Colonic mucosa (tissue), 4 donors: ENCODE data around the gene CRTC1. TPM values are rescaled to one million over a fixed set of nuclear protein-coding genes. Genes with fewer than 3 reads are reported as not detected.

ENCODE experiments used
- DNase-seq: peaks from one replicate; pipeline ENCODE4 v3.0.0-alpha.2; 2020
- H3K27ac ChIP-seq: fragments of 200-600 bp; one replicate; pipeline ENCODE4 v1.8.0; 2021
- H3K27me3 ChIP-seq: fragments of 200-600 bp; one replicate; pipeline ENCODE4 v1.8.0; 2021
- H3K36me3 ChIP-seq: fragments of 200-600 bp; one replicate; pipeline ENCODE4 v1.8.0; 2021
- H3K4me1 ChIP-seq: fragments of 200-600 bp; one replicate; pipeline ENCODE4 v1.8.0; 2021; ENCODE audit warnings: mild to moderate bottlenecking
- H3K4me3 ChIP-seq: fragments of 200-600 bp; one replicate; pipeline ENCODE4 v1.8.0; 2021
- H3K9ac ChIP-seq, 2 donors: one replicate each; pipeline ENCODE4 v1.7.0; 2013; ENCODE audit warnings: control low read depth in 2 of 2, low read depth in 2 of 2, low read length in 2 of 2
- H3K9me3 ChIP-seq: fragments of 200-600 bp; one replicate; pipeline ENCODE4 v1.8.0; 2021
- intact Hi-C: fragments of 100-400 bp; cut with DNase I; formaldehyde crosslinking; loops from one replicate; pipeline ENCODE4 v1.14.1; 2022
- total RNA-seq, 2 donors: library from RNA; stranded (reverse); fragmentation: NEBNext Ultra II Directional in 1 of 2; extraction: Animal tissue kit (Norgen Biotek cat#: 25700) in 1 of 2; gene quantifications; one replicate each; pipeline ENCODE4 v1.2.1, GENCODE V29; 2021
- TF ChIP-seq, protein P1 (sequence below): fragments of 200-600 bp; IDR thresholded peaks from one replicate; pipeline ENCODE4 v1.8.0; 2022; ENCODE audit warnings: antibody characterized with exemption, mild to moderate bottlenecking
- donor health status: healthy.
- donor health status: DM: no; HTN: no; CAD: no.
- donor health status: DM: no; HTN: no; CAD: no.

Gene CRTC1
- 10 to 100 TPM in 1 of 2 donors, 1 to 10 TPM in 1; 7.6 to 10.3 TPM for total RNA-seq

GRCh38 chr19:18683109-18683957 is at the start of gene CRTC1:
CRTC1 (plus strand) TSS chr19:18683680; CDS start chr19:18683703, 23 bp downstream.
- TF ChIP-seq, protein P1, sequence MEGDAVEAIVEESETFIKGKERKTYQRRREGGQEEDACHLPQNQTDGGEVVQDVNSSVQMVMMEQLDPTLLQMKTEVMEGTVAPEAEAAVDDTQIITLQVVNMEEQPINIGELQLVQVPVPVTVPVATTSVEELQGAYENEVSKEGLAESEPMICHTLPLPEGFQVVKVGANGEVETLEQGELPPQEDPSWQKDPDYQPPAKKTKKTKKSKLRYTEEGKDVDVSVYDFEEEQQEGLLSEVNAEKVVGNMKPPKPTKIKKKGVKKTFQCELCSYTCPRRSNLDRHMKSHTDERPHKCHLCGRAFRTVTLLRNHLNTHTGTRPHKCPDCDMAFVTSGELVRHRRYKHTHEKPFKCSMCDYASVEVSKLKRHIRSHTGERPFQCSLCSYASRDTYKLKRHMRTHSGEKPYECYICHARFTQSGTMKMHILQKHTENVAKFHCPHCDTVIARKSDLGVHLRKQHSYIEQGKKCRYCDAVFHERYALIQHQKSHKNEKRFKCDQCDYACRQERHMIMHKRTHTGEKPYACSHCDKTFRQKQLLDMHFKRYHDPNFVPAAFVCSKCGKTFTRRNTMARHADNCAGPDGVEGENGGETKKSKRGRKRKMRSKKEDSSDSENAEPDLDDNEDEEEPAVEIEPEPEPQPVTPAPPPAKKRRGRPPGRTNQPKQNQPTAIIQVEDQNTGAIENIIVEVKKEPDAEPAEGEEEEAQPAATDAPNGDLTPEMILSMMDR = no peak
- Histone ChIP-seq H3K4me1 (peaks cover 7% of the 10 kb centered on the region), H3K27me3 (no peaks in the 10 kb centered on the region), H3K27ac (peak within 1 kb of the TSS; percentile 61), H3K36me3 (no peaks in the 10 kb centered on the region), H3K4me3 (peak within 1 kb of the TSS; percentile 54), H3K9ac (peak within 1 kb of the TSS; percentile 72 to 82), H3K9me3 (no peaks in the 10 kb centered on the region)
- intact Hi-C loops = loop anchor here (10.0 kb wide), 1 partner anchor 161 kb away; no protein-coding TSS in a partner anchor
- DNase-seq = peak; percentile 90

GRCh38 chr19:18634612-18635297 is 48.7 kb upstream of the CRTC1 start:
- Histone ChIP-seq H3K27ac (no peak overlapping the region), H3K27me3 (no peaks in the 10 kb centered on the region), H3K4me3 (no peak overlapping the region), H3K9ac (peak overlapping the region in 1 of 2 donors; percentile 32), H3K36me3 (no peaks in the 10 kb centered on the region), H3K9me3 (no peaks in the 10 kb centered on the region), H3K4me1 (peaks cover 4% of the 10 kb centered on the region)
- intact Hi-C loops = no loop called here
- TF ChIP-seq, protein P1 = no peak
- peak; percentile 47 for DNase-seq

DNA sequence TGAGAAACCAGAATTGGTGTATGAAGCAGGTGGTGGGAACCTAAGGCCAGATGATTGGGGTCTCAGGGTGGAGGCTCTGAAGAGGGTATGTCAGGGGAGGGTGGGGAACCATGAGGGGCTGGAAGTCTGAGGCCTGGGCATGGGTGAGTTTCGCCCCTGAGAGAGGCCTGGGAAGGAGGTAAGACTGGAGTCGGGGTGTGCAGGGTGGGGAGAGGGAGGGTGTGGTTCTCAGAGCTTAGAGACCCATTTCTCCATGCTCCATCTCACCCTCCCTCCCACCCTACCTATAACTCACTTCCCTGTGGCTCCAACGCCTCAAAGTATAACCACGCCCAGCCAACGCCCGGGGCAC is 47.7 kb upstream of the CRTC1 start:
- H3K27ac ChIP-seq = no peak overlapping the region
- peaks cover 4% of the 10 kb centered on the region for H3K4me1 ChIP-seq
- intact Hi-C loops = no loop called here
- no peaks in the 10 kb centered on the region for H3K36me3 ChIP-seq
- H3K4me3 ChIP-seq = peak overlapping the region; percentile 80
- no peaks in the 10 kb centered on the region for H3K9me3 ChIP-seq
- TF ChIP-seq, protein P1 = no peak
- DNase-seq = no peak
- H3K9ac ChIP-seq = peak overlapping the region in 1 of 2 donors; percentile 32
- H3K27me3 ChIP-seq = no peaks in the 10 kb centered on the region

- H3K27me3 ChIP-seq = no peaks in the 10 kb centered on the region
- DNase-seq = peak; percentile 100
- no peaks in the 10 kb centered on the region for H3K36me3 ChIP-seq
- no peaks in the 10 kb centered on the region for H3K9me3 ChIP-seq
- peak overlapping the region in 1 of 2 donors; percentile 46 for H3K9ac ChIP-seq
- H3K27ac ChIP-seq = no peak overlapping the region
- TF ChIP-seq, protein P1 = no peak
- peak overlapping the region; percentile 80 for H3K4me3 ChIP-seq
- intact Hi-C loops = no loop called here
- H3K4me1 ChIP-seq = peaks cover 4% of the 10 kb centered on the region
Observed at GRCh38 chr19:18636183-18636968, 47.1 kb upstream of the CRTC1 start.

GRCh38 chr19:18636969-18637629 is 46.4 kb upstream of the CRTC1 start, which contains the start of gene KLHL26:
KLHL26 (plus strand) TSS chr19:18637028; CDS start chr19:18637055, 27 bp downstream.
- peak within 1 kb of the TSS; percentile 81 to 89 for H3K9ac ChIP-seq
- no peaks in the 10 kb centered on the region for H3K27me3 ChIP-seq
- TF ChIP-seq, protein P1 = no peak
- peak within 1 kb of the TSS; percentile 80 for H3K4me3 ChIP-seq
- no peaks in the 10 kb centered on the region for H3K9me3 ChIP-seq
- intact Hi-C loops = no loop called here
- H3K36me3 ChIP-seq = no peaks in the 10 kb centered on the region
- no peak for DNase-seq
- peaks cover 4% of the 10 kb centered on the region for H3K4me1 ChIP-seq
- H3K27ac ChIP-seq = peak within 1 kb of the TSS; percentile 55
